ENCODE results near the gene CLDN14.

- TF ChIP-seq CTCF (IDR thresholded peaks at IDR 0.05) = no peak
- no peak for TF ChIP-seq EZH2 (IDR thresholded peaks at IDR 0.05; ENCODE audit: borderline replicate concordance, insufficient read depth, low read depth, low read length, poor library complexity, severe bottlenecking)
Measured at GRCh38 chr21:36510911-36511310, 31.0 kb upstream of the CLDN14 start.
